Esophagus muscularis mucosa (tissue), 4 donors: ENCODE measurements around the gene CAPZB. TPM values are rescaled to one million over a fixed set of nuclear protein-coding genes. Genes with fewer than 3 reads are reported as not detected.
A peak's percentile ranks its signal among the peaks of the same experiment; 100 is the strongest.

Experiments
- DNase-seq: peaks from one replicate; pipeline ENCODE4 v3.0.0-alpha.2; 2017; ENCODE audit errors: extremely low spot score
- H3K27ac ChIP-seq, 4 donors: fragments of 200-600 bp; sonication (generic); replicated peaks in 1 of 4; 1 replicate in 3 of 4; 2 replicates in 1 of 4; pipeline ENCODE4 v1.5.1; 2016 to 2019; ENCODE audit warnings: mild to moderate bottlenecking in 1 of 4
- H3K27me3 ChIP-seq, 4 donors: fragments of 200-600 bp; sonication (generic); one replicate each; pipeline versions ENCODE4 v1.5.1 to v1.6.0; 2016 to 2019
- H3K36me3 ChIP-seq, 4 donors: fragments of 200-600 bp; sonication (generic); one replicate each; pipeline ENCODE4 v1.5.1; 2016 to 2019
- H3K4me1 ChIP-seq, 4 donors: fragments of 200-600 bp; sonication (generic); one replicate each; pipeline ENCODE4 v1.5.1; 2016 to 2019
- H3K4me3 ChIP-seq, 4 donors: fragments of 200-600 bp; sonication (generic); 1 replicate in 2 of 4; 2 replicates in 2 of 4; pipeline ENCODE4 v1.5.1; 2016 to 2019; ENCODE audit warnings: mild to moderate bottlenecking in 4 of 4, moderate library complexity in 1 of 4
- H3K9me3 ChIP-seq, 4 donors: fragments of 200-600 bp; sonication (generic); 1 replicate in 3 of 4; 2 replicates in 1 of 4; pipeline ENCODE4 v1.5.1; 2016 to 2019
- EP300 ChIP-seq: sonication (generic); formaldehyde crosslinking; IDR thresholded peaks from one replicate; pipeline ENCODE4 v1.6.1; 2017; ENCODE audit warnings: antibody characterized with exemption
- POLR2A ChIP-seq: fragments of 450-650 bp; IDR thresholded peaks from one replicate; pipeline ENCODE4 v1.6.1; 2017; ENCODE audit warnings: antibody characterized with exemption, moderate library complexity, mild to moderate bottlenecking, low read depth
- POLR2AphosphoS5 ChIP-seq, 2 donors: sonication (generic); formaldehyde crosslinking; IDR thresholded peaks; one replicate each; pipeline ENCODE4 v1.6.1; 2017; ENCODE audit warnings: antibody characterized with exemption in 2 of 2
- WGBS: methylation state at CpG from one replicate; pipeline ENCODE4 v1.1.5; 2018; 5-methylcytosine and 5-hydroxymethylcytosine counted together
- intact Hi-C: fragments of 100-400 bp; cut with DNase I; formaldehyde crosslinking; loops from one replicate; pipeline ENCODE4 v1.15.1; 2023
- total RNA-seq, 4 donors: library from RNA; depleted of rRNA; stranded (reverse); fragments of >200 nt; gene quantifications; one replicate each; pipeline versions ENCODE4 v1.1.0 to v1.2.1, GENCODE V29; 2016
- TF ChIP-seq, protein P1 (sequence below), 3 experiments: fragments of 200-600 bp in 2 of 3; fragments of 450-650 bp in 1 of 3; sonication (generic) in 2 of 3; IDR thresholded peaks; one replicate each; pipeline ENCODE4 v1.5.1; 2017 to 2019; ENCODE audit warnings: antibody characterized with exemption in 3 of 3, mild to moderate bottlenecking in 2 of 3, moderate library complexity in 1 of 3

The CAPZB gene
- total RNA-seq, 4 donors from 2014 or later, result 186 to 261 (median 203) TPM

DNA sequence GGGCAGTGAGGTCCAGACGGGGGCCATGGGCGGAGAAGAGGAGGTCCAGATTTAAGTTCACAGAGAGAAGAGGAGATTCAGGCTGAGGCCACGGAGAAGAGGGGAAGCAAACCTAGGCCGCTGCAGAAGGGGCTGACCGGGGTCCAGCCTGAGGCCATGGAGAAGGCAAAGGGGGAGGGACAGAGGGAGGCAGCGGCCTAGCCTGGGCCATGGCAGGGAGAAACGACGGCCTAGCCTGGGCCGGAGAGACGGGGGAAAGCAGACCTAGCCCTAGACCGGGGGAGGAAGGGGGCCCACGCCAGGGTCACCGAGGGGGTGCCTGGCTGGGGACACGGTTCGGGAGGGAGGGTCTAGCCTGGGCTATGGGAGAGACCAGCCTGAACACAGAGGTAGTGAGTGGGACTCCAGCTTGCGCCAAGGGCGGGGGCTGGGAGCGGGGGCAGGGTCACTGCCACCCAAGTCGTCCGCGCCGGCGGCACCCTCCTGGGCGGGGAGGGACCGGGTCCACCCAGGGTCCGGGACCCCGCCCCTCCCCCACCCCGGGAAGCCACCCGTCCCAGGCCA lies 459 bp downstream of the CAPZB start:
- peaks cover 65 to 77% (median 72%) of the 10 kb centered on the region in 4 donors for H3K4me1 ChIP-seq
- peaks cover 0 to 12% (median 0%) of the 10 kb centered on the region in 4 donors for H3K36me3 ChIP-seq
- peak overlapping the region; percentile 100 for H3K27ac ChIP-seq
- H3K9me3 ChIP-seq, result no peaks in the 10 kb centered on the region
- intact Hi-C loops, result loop anchor here (2.0 to 5.0 kb wide), 2 partner anchors 43 to 160 kb away; partner anchors contain the start of gene NBL1
- H3K27me3 ChIP-seq, result no peaks in the 10 kb centered on the region
- no peak for DNase-seq
- H3K4me3 ChIP-seq, result peak overlapping the region; percentile 96 to 100 (median 100)
- no peak for TF ChIP-seq EP300
- TF ChIP-seq, protein P1, sequence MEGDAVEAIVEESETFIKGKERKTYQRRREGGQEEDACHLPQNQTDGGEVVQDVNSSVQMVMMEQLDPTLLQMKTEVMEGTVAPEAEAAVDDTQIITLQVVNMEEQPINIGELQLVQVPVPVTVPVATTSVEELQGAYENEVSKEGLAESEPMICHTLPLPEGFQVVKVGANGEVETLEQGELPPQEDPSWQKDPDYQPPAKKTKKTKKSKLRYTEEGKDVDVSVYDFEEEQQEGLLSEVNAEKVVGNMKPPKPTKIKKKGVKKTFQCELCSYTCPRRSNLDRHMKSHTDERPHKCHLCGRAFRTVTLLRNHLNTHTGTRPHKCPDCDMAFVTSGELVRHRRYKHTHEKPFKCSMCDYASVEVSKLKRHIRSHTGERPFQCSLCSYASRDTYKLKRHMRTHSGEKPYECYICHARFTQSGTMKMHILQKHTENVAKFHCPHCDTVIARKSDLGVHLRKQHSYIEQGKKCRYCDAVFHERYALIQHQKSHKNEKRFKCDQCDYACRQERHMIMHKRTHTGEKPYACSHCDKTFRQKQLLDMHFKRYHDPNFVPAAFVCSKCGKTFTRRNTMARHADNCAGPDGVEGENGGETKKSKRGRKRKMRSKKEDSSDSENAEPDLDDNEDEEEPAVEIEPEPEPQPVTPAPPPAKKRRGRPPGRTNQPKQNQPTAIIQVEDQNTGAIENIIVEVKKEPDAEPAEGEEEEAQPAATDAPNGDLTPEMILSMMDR (IDR thresholded peaks at IDR 0.05), result no peak
- no peak for TF ChIP-seq POLR2A
- TF ChIP-seq POLR2AphosphoS5 (IDR thresholded peaks at IDR 0.05), result no peak
- 1% methylated on average over 15 of the region's 29 CpGs for WGBS

DNA sequence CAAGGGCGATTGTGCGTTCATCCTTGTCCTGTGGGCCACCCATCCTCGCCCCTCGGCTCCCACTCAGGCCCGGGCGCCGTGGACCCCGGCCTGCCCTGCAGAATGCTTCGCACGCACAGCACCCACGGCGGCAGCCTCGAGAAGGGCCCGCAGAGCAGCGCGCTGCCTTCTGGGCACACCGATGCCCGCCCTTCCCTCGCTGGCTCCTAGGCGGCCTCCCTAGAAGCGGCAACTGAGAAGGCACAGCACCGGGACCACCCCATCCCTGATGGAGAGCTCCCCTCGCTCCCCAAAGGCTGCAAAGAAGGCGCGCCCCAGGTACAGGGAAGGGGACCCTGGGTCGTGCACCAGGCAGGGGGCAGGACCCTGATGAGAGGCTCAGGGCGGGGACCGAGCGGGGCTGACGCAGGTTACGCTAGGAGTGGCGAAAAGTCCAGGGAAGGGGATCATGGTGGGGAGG lies 971 bp downstream of the CAPZB start:
- H3K9me3 ChIP-seq, result no peaks in the 10 kb centered on the region
- peaks cover 71 to 82% (median 77%) of the 10 kb centered on the region in 4 donors for H3K4me1 ChIP-seq
- intact Hi-C loops, result loop anchor here (2.0 to 5.0 kb wide), 2 partner anchors 42 to 160 kb away; partner anchors contain the start of gene NBL1
- no peak for DNase-seq
- WGBS, result 3% methylated on average over 18 of the region's 32 CpGs
- H3K4me3 ChIP-seq, result peak overlapping the region; percentile 96 to 100 (median 100)
- H3K27me3 ChIP-seq, result no peaks in the 10 kb centered on the region
- TF ChIP-seq POLR2A, result no peak
- TF ChIP-seq, protein P1 (IDR thresholded peaks at IDR 0.05), result peak in 1 of 3 experiments; percentile 13
- peak overlapping the region; percentile 100 for H3K27ac ChIP-seq
- peaks cover 0 to 12% (median 0%) of the 10 kb centered on the region in 4 donors for H3K36me3 ChIP-seq

DNA sequence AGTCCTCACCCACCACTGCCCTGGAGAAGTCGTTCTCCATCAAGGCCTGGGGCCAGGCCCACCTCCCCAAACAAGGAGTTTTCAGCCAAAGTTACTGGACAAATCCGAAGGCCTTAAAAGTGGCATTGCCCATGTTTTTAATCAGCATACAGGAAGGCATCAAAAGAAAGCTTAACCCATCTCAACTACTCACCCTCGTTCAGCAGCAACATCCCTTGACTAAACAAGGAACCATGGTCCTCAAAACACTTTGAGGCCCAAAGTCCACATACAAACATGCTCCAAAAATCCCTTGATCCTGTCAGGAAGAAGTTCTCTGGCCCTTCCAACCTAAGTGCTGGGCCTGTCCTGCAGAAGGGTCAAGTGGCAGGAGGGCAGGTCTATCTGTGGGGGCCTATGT lies 1.6 kb downstream of the CAPZB start:
- DNase-seq, result no peak
- H3K36me3 ChIP-seq, result peaks cover 0 to 15% (median 2%) of the 10 kb centered on the region in 4 donors
- WGBS, result 38% methylated on average over 3 of the region's 3 CpGs
- no peak for TF ChIP-seq EP300
- no peak for TF ChIP-seq POLR2AphosphoS5 (IDR thresholded peaks at IDR 0.05)
- no peak for TF ChIP-seq POLR2A
- TF ChIP-seq, protein P1 (IDR thresholded peaks at IDR 0.05), result no peak
- H3K27ac ChIP-seq, result peak overlapping the region; percentile 100
- peaks cover 77 to 86% (median 84%) of the 10 kb centered on the region in 4 donors for H3K4me1 ChIP-seq
- H3K4me3 ChIP-seq, result peak overlapping the region; percentile 96 to 100 (median 100)
- intact Hi-C loops, result loop anchor here (2.0 to 5.0 kb wide), 2 partner anchors 41 to 161 kb away; partner anchors contain the start of gene NBL1
- H3K27me3 ChIP-seq, result no peaks in the 10 kb centered on the region
- no peaks in the 10 kb centered on the region for H3K9me3 ChIP-seq

DNA sequence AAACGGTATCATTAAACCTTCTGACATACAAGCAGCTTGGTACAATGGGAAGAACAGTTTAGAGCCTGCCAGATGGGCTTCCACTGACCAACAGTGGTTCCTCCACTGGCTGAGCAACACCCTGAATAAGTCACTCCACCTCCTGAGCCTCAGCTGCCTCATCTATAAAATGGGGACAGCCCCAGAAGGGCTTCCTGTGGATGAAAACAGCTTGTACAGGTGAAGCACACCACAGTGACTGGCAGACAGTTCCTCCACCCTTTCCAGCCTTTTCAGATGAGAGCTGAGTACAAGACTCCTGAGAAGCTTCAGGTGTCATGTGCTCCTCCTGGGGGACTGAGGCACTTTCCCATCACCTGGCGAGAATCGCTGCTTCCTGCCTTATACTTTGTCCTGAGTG lies 2.1 kb downstream of the CAPZB start:
- no peak for DNase-seq
- H3K27me3 ChIP-seq, result no peaks in the 10 kb centered on the region
- H3K4me3 ChIP-seq, result peak overlapping the region; percentile 96 to 100 (median 100)
- intact Hi-C loops, result loop anchor here (5.0 kb wide), 1 partner anchor 41 kb away; no protein-coding TSS in a partner anchor
- H3K9me3 ChIP-seq, result no peaks in the 10 kb centered on the region
- WGBS, result 45% methylated on average over 3 of the region's 3 CpGs
- peaks cover 0 to 18% (median 4%) of the 10 kb centered on the region in 4 donors for H3K36me3 ChIP-seq
- peak overlapping the region; percentile 100 for H3K27ac ChIP-seq
- peaks cover 82 to 88% (median 85%) of the 10 kb centered on the region in 4 donors for H3K4me1 ChIP-seq
- TF ChIP-seq, protein P1 (IDR thresholded peaks at IDR 0.05), result no peak
- TF ChIP-seq POLR2AphosphoS5 (IDR thresholded peaks at IDR 0.05) (peak in 1 of 2 donors; percentile 19), EP300 (no peak), POLR2A (no peak)
